GM21786 (cell line): Measurements from ENCODE around the gene CFL1.
A peak's percentile ranks its signal among the peaks of the same experiment; 100 is the strongest.

Source experiments
- ATAC-seq: cut with Tn5 transposase; IDR thresholded peaks from one replicate; pipeline ENCODE4 v1.9.1; 2021; ENCODE audit not compliant: unreplicated experiment

CFL1 gene

DNA sequence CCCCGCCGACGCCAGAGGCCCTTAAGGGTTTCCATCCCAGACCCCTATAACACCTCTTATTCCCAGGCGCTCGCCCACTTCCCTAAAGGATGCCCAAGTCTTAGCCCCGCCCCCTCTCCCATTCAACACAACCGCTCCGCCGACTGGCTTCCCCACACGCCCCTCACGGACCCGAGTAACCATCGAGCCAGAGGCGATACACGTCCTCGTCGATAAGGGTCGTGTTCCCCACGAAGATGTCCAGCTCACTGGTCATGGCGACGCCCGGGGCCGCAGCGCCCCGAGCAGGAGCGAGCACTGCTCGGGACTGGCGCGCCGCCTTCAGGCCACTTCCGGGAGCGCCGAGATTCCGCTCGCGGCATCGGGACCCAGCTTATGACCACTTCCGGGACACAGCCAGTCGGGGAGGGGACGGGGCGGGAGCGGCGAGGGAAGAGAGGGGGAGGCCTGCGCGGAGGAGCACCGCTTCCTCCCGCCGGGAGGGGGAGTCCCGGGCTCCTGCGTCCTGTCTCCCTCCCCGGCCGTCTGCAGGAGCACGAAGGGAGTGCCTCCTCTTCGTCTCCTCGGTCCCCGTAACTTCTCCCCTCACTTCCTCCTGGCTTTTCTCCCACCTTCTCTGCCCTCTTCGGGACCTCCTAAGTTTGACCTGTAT is 30.3 kb upstream of the CFL1 start, which contains the start of gene FIBP:
FIBP (minus strand) TSS at position 309 of the 652 bp plus-strand sequence; CDS start at position 256, 53 bp downstream.
- peak; percentile 52 for ATAC-seq

- no peak for ATAC-seq
Observed at GRCh38 chr11:65887723-65888162, 29.8 kb upstream of the CFL1 start.

DNA sequence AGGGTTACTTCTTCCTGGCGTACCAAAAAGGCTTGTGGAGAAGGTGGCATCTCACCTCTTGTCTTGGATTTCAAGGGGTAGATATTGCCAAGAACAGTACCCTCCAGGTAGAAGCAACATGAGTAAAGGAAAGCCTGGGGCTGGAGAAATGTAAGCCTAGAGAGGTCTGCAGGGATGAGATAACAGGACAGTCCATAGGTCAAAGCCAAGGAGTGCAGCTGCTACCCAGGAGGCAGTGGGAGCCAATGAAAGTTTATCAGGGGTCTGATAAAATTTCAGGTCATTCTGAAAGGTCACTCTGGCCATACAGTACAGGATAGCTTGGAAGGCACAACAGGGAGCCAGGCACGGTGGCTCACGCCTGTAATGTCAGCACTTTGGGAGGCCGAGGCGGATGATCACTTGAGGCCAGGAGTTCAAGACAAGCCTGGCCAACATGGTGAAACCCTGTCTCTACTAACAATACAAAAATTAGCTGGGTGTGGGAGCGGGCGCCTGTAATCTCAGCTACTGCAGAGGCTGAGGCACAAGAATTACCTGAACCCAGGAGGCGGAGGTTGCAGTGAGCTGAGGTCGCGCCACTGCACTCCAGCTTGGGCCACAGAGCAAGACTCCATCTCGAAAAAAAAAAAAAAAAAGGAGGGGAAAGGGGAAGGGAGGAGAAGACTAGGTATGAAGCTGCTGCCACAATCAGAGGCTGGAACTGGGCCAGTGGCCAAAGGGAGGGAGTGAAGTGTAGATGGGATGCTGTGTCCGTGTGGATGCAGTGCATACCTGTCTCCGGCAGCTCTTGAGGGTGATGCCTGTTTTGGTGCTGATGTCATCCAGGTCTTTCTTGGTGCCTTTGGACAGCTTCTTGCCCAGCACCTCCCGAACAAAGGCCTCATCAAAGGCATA is 29.1 kb upstream of the CFL1 start:
- no peak for ATAC-seq

- no peak for ATAC-seq
Observed at GRCh38 chr11:65885808-65886536, 28.0 kb upstream of the CFL1 start.

DNA sequence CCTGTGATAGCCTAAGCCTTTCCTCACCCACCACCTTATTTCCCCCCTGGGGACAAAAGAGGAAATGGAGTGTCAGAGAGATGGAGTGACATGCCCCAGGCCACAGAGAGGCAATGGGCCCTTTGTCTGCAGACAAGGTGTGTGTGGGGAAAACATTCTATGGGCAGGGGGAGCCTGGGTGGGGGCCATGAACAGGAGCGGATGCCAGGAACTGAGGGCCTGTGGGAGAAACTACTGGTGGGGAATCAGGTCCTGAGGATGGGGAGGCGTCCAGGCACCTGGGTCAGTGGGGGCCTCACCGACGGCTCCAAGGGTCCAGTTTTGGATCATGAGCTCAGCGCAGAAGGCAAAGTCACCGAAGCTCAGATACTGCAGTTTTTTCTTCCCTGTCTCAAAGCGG is 27.3 kb upstream of the CFL1 start:
- ATAC-seq, result no peak

GRCh38 chr11:65884716-65885092 is 26.7 kb upstream of the CFL1 start:
- ATAC-seq, result no peak

GRCh38 chr11:65883786-65884715 is 26.1 kb upstream of the CFL1 start:
- no peak for ATAC-seq

DNA sequence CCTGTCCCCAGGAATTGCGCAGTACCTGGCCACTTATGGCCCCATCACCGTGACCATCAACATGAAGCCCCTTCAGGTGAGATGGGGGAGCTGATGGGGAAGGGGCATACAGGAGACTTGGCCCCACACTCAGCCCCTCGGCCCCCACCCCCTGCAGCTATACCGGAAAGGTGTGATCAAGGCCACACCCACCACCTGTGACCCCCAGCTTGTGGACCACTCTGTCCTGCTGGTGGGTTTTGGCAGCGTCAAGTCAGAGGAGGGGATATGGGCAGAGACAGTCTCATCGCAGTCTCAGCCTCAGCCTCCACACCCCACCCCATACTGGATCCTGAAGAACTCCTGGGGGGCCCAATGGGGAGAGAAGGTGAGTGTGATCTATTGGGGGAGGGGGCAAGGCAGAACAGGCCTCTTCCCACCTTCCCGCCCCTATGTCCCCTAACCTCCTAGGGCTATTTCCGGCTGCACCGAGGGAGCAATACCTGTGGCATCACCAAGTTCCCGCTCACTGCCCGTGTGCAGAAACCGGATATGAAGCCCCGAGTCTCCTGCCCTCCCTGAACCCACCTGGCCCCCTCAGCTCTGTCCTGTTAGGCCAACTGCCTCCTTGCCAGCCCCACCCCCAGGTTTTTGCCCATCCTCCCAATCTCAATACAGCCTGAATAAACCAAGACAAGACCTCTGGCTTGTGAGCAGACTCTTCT is 25.2 kb upstream of the CFL1 start:
- no peak for ATAC-seq

- no peak for ATAC-seq
Observed at GRCh38 chr11:65882120-65883057, 24.4 kb upstream of the CFL1 start.

DNA sequence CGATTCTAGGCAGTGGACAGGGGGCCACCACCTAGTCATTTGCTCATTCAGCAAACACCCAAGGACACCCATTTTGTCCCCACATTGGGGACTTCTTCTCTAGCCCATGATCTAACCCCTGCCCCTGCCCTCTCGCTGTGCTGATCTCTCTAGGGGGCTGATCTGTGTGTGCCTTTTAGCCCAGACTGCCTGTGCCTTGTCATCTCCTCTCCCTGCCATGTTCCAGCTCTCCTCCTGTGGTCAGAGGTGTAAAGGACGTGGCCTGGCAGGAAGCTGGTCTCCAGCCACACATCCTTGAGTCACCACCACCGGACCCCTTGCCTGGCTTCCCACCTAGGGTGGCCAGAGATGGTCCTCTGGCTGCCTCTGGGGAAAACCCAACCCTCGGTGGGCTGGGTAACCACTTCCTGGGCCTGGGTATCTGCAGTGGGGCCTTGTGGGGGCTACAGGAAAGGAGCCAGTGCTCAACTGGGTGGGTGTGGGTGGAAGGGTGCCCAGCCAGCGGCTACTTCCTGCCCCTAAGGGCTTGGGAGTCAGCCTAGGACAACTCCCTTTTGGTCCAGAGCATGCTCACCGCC is 23.0 kb upstream of the CFL1 start:
- ATAC-seq, result no peak

DNA sequence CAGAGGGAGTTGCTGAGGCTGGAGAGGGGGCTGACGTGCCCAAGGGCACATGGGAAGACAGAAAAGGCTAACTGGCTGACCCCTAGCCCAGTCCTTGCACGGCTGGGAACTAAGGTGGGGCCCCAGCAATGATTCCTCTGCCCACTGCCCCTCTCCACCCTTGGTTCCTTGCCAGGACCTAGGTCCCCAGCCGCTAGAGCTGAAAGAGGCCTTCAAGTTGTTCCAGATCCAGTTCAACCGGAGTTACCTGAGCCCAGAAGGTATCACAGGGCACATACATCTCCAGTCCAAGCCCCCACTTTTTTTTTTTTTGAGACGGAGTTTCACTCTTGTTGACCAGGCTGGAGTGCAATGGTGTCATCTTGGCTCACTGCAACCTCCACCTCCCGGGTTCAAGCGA is 22.0 kb upstream of the CFL1 start:
- no peak for ATAC-seq

- ATAC-seq, result no peak
Observed at GRCh38 chr11:65879617-65880016, 21.6 kb upstream of the CFL1 start, which contains the start of gene CTSW. TSS of gene CTSW (plus strand) at chr11:65879837. CDS start at chr11:65879855, 18 bp downstream.

DNA sequence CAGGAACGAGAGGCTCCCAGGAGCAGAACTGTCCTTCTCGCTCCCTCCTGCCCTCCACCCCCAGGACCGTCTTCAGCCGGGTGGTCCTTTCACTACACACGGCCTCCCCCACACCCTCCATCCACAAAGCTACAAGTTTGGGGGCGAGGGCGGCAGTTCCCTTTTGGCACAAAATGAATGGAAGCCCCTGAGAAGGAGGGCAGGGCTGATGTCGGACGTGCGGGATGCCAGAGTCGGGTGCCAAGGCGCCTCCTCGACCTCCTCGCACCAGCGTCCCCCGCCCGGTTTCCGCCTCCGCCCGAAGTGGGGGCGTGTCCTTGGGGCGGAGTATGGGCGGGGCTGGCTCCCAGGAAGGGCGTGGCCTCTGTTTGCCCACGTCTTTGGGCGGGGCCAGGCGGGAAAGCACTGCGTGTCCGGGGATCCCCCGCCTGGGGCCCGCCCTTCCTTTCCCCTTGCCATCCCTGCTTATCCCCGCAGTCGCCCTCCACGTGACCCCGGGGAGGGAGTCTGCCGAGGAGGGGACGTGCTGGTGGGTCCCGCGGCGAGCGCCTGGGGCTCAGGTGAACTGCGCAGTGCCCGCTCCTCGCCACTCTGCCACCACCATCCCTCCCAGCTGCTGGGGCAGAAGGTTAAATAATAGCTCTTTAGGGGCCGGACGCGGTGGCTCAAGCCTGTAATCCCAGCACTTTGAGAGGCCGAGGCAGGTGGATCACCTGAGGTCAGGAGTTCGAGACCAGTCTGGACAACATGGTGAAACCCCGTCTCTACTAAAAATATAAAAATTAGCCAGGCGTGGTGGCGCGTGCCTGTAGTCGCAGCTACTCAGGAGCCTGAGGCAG is 15.6 kb upstream of the CFL1 start:
- ATAC-seq, result peak; percentile 83

DNA sequence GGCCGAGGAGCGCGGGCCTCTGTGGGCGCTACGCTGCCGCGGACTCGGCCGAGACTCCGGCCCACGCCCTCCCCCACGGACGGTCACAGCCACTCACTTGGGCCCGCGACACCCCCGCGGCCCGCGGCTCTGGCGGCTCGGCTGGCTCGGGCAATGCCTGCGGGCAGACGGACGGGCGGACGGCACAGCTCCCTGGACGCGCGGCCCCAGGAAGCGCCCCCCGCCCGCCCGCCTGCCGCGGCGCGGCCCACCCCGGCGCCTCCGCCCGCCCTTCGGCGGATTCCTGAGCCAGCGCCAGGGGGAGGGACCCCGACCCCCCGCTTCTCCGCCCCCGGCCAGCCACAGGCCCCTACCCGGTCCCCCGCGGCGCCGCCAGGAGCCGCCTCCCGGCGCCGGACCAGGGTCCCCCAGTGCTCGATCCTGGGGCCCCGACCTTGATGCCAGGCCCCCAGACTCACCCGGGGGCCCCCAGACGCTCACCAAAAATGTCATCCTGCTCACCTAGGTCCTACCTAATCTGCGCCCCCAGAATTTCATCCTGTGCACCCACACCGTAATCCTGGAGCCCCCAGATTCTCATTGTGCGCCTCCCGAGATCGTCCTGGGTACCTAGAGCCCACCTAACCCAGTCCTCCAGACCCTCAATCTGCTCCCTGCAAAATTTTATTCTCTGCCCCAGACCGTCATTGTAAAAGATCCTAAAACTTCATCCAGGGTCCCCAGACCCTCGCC is 14.8 kb upstream of the CFL1 start, which contains the start of gene EFEMP2:
EFEMP2 (minus strand) TSS at position 215 of the 732 bp plus-strand sequence. CDS start 446 bp downstream, outside the sequence.
- ATAC-seq, result no peak

GRCh38 chr11:65871811-65872548 is 14.0 kb upstream of the CFL1 start:
- ATAC-seq, result no peak
